ENCODE results near the gene HBB. TPM values are rescaled to one million over a fixed set of nuclear protein-coding genes. Genes with fewer than 3 reads are reported as not detected.

Gene HBB
- polyA plus RNA-seq, 3 donors, result 3.0 to 298 (median 278) TPM

- Histone ChIP-seq H3K4me1 (ENCODE audit: control insufficient read depth in 1 of 2, insufficient read depth in 2 of 2, low read length in 2 of 2) (no peaks in the 10 kb centered on the region), H3K9me3 (replicated peaks in 1 of 2; ENCODE audit: control insufficient read depth in 1 of 2, insufficient read depth in 1 of 2, low read length in 2 of 2) (peaks cover 0 to 5% of the 10 kb centered on the region in 2 donors), H3K79me2 (ENCODE audit: insufficient read depth, low read length) (no peaks in the 10 kb centered on the region), H3K36me3 (replicated peaks in 1 of 2; ENCODE audit: control insufficient read depth in 1 of 2, insufficient read depth in 2 of 2, low read length in 2 of 2) (no peaks in the 10 kb centered on the region), H2AFZ (ENCODE audit: insufficient read depth, low read depth, low read length, poor library complexity, severe bottlenecking) (no peak overlapping the region), H3K27me3 (ENCODE audit: control insufficient read depth in 2 of 2, insufficient read depth in 2 of 2, low read length in 2 of 2) (no peaks in the 10 kb centered on the region), H3K27ac (ENCODE audit: low read depth in 1 of 2, low read length in 2 of 2) (no peak overlapping the region), H3K4me2 (replicated peaks; ENCODE audit: extremely low read depth, low read length, poor library complexity, severe bottlenecking) (no peak overlapping the region), H3K9ac (ENCODE audit: insufficient read depth, low read length, poor library complexity, severe bottlenecking) (no peak overlapping the region), H4K20me1 (ENCODE audit: insufficient read depth, low read length) (no peaks in the 10 kb centered on the region), H3K4me3 (replicated peaks in 1 of 3; ENCODE audit: low read depth in 2 of 3, low read length in 3 of 3) (no peak overlapping the region)
- intact Hi-C loops (cut with micrococcal nuclease), result no loop called here
- 100% methylated on average over 2 of the region's 5 CpGs for WGBS (ENCODE audit: insufficient coverage)
- TF ChIP-seq, protein P1, sequence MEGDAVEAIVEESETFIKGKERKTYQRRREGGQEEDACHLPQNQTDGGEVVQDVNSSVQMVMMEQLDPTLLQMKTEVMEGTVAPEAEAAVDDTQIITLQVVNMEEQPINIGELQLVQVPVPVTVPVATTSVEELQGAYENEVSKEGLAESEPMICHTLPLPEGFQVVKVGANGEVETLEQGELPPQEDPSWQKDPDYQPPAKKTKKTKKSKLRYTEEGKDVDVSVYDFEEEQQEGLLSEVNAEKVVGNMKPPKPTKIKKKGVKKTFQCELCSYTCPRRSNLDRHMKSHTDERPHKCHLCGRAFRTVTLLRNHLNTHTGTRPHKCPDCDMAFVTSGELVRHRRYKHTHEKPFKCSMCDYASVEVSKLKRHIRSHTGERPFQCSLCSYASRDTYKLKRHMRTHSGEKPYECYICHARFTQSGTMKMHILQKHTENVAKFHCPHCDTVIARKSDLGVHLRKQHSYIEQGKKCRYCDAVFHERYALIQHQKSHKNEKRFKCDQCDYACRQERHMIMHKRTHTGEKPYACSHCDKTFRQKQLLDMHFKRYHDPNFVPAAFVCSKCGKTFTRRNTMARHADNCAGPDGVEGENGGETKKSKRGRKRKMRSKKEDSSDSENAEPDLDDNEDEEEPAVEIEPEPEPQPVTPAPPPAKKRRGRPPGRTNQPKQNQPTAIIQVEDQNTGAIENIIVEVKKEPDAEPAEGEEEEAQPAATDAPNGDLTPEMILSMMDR (IDR thresholded peaks at IDR 0.05), result no peak
- Mint-ChIP-seq H3K27ac (no peak overlapping the region), H3K4me3 (no peak overlapping the region), H3K9me3 (peaks cover 0 to 6% (median 2%) of the 10 kb centered on the region in 7 donors), H3K4me1 (no peaks in the 10 kb centered on the region), H3K36me3 (no peaks in the 10 kb centered on the region), H3K27me3 (ENCODE audit: low read depth in 3 of 3) (peaks cover 0 to 3% (median 1%) of the 10 kb centered on the region in 3 donors)
- no peak for DNase-seq
These were observed 30.8 kb downstream of the HBB start for GRCh38 chr11:5196067-5196466.

GRCh38 chr11:5192738-5193137 lies 34.1 kb downstream of the HBB start:
- H3K9me3 Mint-ChIP-seq, result peaks cover 0 to 8% (median 2%) of the 10 kb centered on the region in 7 donors
- intact Hi-C loops (cut with micrococcal nuclease), result no loop called here

More at GRCh38 chr11:5192738-5193137, 34.1 kb downstream of the HBB start:
- H3K4me2 ChIP-seq (replicated peaks; ENCODE audit: extremely low read depth, low read length, poor library complexity, severe bottlenecking), result no peak overlapping the region
- H3K9me3 ChIP-seq (replicated peaks in 1 of 2; ENCODE audit: control insufficient read depth in 1 of 2, insufficient read depth in 1 of 2, low read length in 2 of 2), result peaks cover 0 to 7% of the 10 kb centered on the region in 2 donors
- no peaks in the 10 kb centered on the region for H3K27me3 ChIP-seq (ENCODE audit: control insufficient read depth in 2 of 2, insufficient read depth in 2 of 2, low read length in 2 of 2)
- Mint-ChIP-seq H3K36me3 (no peaks in the 10 kb centered on the region), H3K27ac (no peak overlapping the region), H3K27me3 (ENCODE audit: low read depth in 3 of 3) (peaks cover 0 to 1% (median 0%) of the 10 kb centered on the region in 3 donors), H3K4me3 (no peak overlapping the region), H3K4me1 (no peaks in the 10 kb centered on the region)
- H3K79me2 ChIP-seq (ENCODE audit: insufficient read depth, low read length), result no peaks in the 10 kb centered on the region
- H4K20me1 ChIP-seq (ENCODE audit: insufficient read depth, low read length), result no peaks in the 10 kb centered on the region
- no peak for DNase-seq
- no peaks in the 10 kb centered on the region for H3K4me1 ChIP-seq (ENCODE audit: control insufficient read depth in 1 of 2, insufficient read depth in 2 of 2, low read length in 2 of 2)
- WGBS (ENCODE audit: insufficient coverage), result no CpG with 5 or more reads among the region's 1 CpG
- H3K27ac ChIP-seq (ENCODE audit: low read depth in 1 of 2, low read length in 2 of 2), result no peak overlapping the region
- H3K9ac ChIP-seq (ENCODE audit: insufficient read depth, low read length, poor library complexity, severe bottlenecking), result no peak overlapping the region
- no peak overlapping the region for H3K4me3 ChIP-seq (replicated peaks in 1 of 3; ENCODE audit: low read depth in 2 of 3, low read length in 3 of 3)
- TF ChIP-seq, protein P1 (IDR thresholded peaks at IDR 0.05), result no peak
- no peak overlapping the region for H2AFZ ChIP-seq (ENCODE audit: insufficient read depth, low read depth, low read length, poor library complexity, severe bottlenecking)
- no peaks in the 10 kb centered on the region for H3K36me3 ChIP-seq (replicated peaks in 1 of 2; ENCODE audit: control insufficient read depth in 1 of 2, insufficient read depth in 2 of 2, low read length in 2 of 2)
